Heart left ventricle (tissue), 13 donors: ENCODE results near the gene ZNF787.

Experiments used
- POLR2A ChIP-seq, 2 donors: fragments of 450-650 bp; IDR thresholded peaks; one replicate each; pipeline ENCODE4 v1.6.1; 2017; ENCODE audit warnings: antibody characterized with exemption in 2 of 2, mild to moderate bottlenecking in 2 of 2, moderate library complexity in 2 of 2
- TF ChIP-seq, protein P1 (sequence below), 12 donors: fragments of 200-600 bp; sonication (generic) in 4 of 12; IDR thresholded peaks; one replicate each; pipeline versions ENCODE4 v1.5.0 to v1.8.0; 2018 to 2022; ENCODE audit warnings: antibody characterized with exemption in 12 of 12, mild to moderate bottlenecking in 5 of 12
- donor health status: ischemic (EF 13 %, LVEDD 7.1; RV severe dilation, severe dysfunction).
- donor health status: DM: no; HTN: yes; CAD: no.
- donor health status: DM: no; HTN: no; CAD: no.
- donor health status: ischemic (EF 25% LVEDD 6.9; RV normal size, moderate dysfunction).
- donor health status: ischemic (EF 25% LVEDD 5.7; RV mildly dilated, moderate dysfunction).
- donor health status: ischemic (EF 35%, LVEDD 5.7; RV mildly dilated, moderate dysfunction).
- donor health status: nonischemic (EF 11% LVEDD 7.7; RV severe dilation, severe dysfunction).
- donor health status: DM: yes; HTN: yes; CAD: no.
- donor health status: PGD.
- donor health status: ischemic (EF 29% LVEDD 5.4; RV normal size, mild dysfunction).
- donor health status: nonischemic (EF 23%, LVEDD 6.1; RV moderate dilation, normal function).

GRCh38 chr19:56101095-56101494, 20.0 kb downstream of the ZNF787 start:
- no peak for TF ChIP-seq POLR2A (IDR thresholded peaks at IDR 0.05)
- TF ChIP-seq, protein P1, sequence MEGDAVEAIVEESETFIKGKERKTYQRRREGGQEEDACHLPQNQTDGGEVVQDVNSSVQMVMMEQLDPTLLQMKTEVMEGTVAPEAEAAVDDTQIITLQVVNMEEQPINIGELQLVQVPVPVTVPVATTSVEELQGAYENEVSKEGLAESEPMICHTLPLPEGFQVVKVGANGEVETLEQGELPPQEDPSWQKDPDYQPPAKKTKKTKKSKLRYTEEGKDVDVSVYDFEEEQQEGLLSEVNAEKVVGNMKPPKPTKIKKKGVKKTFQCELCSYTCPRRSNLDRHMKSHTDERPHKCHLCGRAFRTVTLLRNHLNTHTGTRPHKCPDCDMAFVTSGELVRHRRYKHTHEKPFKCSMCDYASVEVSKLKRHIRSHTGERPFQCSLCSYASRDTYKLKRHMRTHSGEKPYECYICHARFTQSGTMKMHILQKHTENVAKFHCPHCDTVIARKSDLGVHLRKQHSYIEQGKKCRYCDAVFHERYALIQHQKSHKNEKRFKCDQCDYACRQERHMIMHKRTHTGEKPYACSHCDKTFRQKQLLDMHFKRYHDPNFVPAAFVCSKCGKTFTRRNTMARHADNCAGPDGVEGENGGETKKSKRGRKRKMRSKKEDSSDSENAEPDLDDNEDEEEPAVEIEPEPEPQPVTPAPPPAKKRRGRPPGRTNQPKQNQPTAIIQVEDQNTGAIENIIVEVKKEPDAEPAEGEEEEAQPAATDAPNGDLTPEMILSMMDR (IDR thresholded peaks at IDR 0.05), result no peak
